ENCODE measurements around the gene APPL2.

DNA sequence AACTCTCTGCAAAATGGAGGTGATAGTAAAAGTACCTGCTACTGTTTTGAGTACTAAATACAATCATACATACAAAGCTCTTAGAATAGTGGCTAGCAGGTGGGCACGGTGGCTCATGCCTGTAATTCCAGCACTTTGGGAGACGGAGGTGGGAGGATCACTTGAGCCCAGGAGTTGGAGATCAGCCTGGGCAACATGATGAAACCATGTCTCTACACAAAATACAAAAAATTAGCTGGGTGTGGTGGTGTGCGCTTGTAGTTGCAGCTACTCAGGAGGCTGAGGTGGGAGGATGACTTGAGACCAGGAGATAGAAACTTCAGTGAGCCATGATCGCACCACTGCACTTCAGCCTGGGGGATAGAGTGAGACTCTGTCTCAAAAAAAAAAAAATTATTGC, 28.8 kb upstream of the APPL2 start:
- TF ChIP-seq, protein P1, sequence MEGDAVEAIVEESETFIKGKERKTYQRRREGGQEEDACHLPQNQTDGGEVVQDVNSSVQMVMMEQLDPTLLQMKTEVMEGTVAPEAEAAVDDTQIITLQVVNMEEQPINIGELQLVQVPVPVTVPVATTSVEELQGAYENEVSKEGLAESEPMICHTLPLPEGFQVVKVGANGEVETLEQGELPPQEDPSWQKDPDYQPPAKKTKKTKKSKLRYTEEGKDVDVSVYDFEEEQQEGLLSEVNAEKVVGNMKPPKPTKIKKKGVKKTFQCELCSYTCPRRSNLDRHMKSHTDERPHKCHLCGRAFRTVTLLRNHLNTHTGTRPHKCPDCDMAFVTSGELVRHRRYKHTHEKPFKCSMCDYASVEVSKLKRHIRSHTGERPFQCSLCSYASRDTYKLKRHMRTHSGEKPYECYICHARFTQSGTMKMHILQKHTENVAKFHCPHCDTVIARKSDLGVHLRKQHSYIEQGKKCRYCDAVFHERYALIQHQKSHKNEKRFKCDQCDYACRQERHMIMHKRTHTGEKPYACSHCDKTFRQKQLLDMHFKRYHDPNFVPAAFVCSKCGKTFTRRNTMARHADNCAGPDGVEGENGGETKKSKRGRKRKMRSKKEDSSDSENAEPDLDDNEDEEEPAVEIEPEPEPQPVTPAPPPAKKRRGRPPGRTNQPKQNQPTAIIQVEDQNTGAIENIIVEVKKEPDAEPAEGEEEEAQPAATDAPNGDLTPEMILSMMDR (IDR thresholded peaks at IDR 0.05) = no peak
- no peak for TF ChIP-seq EZH2 (IDR thresholded peaks at IDR 0.05; ENCODE audit: borderline replicate concordance, insufficient read depth, low read depth, low read length, poor library complexity, severe bottlenecking)

Measured in B cell (primary cell).